HG03064 (cell line): Measurements from ENCODE around the gene PRPH.
"Not testable (repeated sequence)": the region's sequence is repeated elsewhere in the genome, so short reads cannot be mapped to it uniquely, and the experiment has no call there.

ENCODE experiments used
- ATAC-seq: cut with Tn5 transposase; IDR thresholded peaks from one replicate; pipeline ENCODE4 v1.9.1; 2021; ENCODE audit warnings: low read depth; ENCODE audit not compliant: unreplicated experiment

PRPH gene

GRCh38 chr12:49295082-49295936 is at the start of gene PRPH:
TSS of gene PRPH (plus strand) at chr12:49295147. CDS start at chr12:49295201, 54 bp downstream.
- ATAC-seq, result no peak

- no peak for ATAC-seq
Observed at GRCh38 chr12:49251357-49251756, 43.6 kb upstream of the PRPH start.

GRCh38 chr12:49253033-49253623 is 41.8 kb upstream of the PRPH start:
- no peak for ATAC-seq

GRCh38 chr12:49255456-49255855 is 39.5 kb upstream of the PRPH start:
- ATAC-seq, result not testable (repeated sequence)

GRCh38 chr12:49255857-49256637 is 38.9 kb upstream of the PRPH start:
- no peak for ATAC-seq

GRCh38 chr12:49257508-49258184 is 37.3 kb upstream of the PRPH start:
- ATAC-seq, result not testable (repeated sequence)

GRCh38 chr12:49259452-49259851 is 35.5 kb upstream of the PRPH start:
- ATAC-seq, result no peak

GRCh38 chr12:49260166-49260565 is 34.8 kb upstream of the PRPH start:
- ATAC-seq, result no peak

GRCh38 chr12:49260571-49261363 is 34.2 kb upstream of the PRPH start:
- ATAC-seq, result no peak

GRCh38 chr12:49261721-49262120 is 33.2 kb upstream of the PRPH start:
- ATAC-seq, result no peak

- no peak for ATAC-seq
Observed at GRCh38 chr12:49263400-49263763, 31.6 kb upstream of the PRPH start.

GRCh38 chr12:49264466-49264872 is 30.5 kb upstream of the PRPH start:
- peak; percentile 21 for ATAC-seq

GRCh38 chr12:49264873-49265792 is 29.8 kb upstream of the PRPH start, which contains the start of gene TUBA1C:
TSS of gene TUBA1C (plus strand) at chr12:49265082. CDS start at chr12:49265182, 100 bp downstream.
- ATAC-seq, result peak; percentile 78

GRCh38 chr12:49269191-49269590 is 25.8 kb upstream of the PRPH start:
- ATAC-seq, result not testable (repeated sequence)

- ATAC-seq, result no peak
Observed at GRCh38 chr12:49272790-49273725, 21.9 kb upstream of the PRPH start.

- no peak for ATAC-seq
Observed at GRCh38 chr12:49273726-49274395, 21.1 kb upstream of the PRPH start.

- ATAC-seq, result no peak
Observed at GRCh38 chr12:49274396-49275069, 20.4 kb upstream of the PRPH start.
